Glutamatergic neuron (in vitro differentiated cells): ENCODE measurements around the gene SSR1. TPM values are rescaled to one million over a fixed set of nuclear protein-coding genes. Genes with fewer than 3 reads are reported as not detected.

ENCODE experiments used
- total RNA-seq: library from RNA; stranded (reverse); fragmentation: NEBNext Ultra II Directional; extraction: Animal tissue kit (Norgen Biotek cat#: 25700); gene quantifications from one replicate; pipeline ENCODE4 v1.2.1, GENCODE V29; 2021; ENCODE audit not compliant: unreplicated experiment

SSR1 gene
- total RNA-seq, 1 donor from 2014 or later: 113 TPM

Other genes starting within 250 kb of the SSR1 start
- gene RREB1, start 205.2 kb downstream of the SSR1 start, total RNA-seq: 3.4 TPM
- not detected for gene CAGE1, start 76.5 kb upstream of the SSR1 start, total RNA-seq
- 24.9 TPM for gene RIOK1, start 76.6 kb upstream of the SSR1 start, total RNA-seq
- 8.9 TPM for gene DSP, start 228.5 kb upstream of the SSR1 start, total RNA-seq